ENCODE data around the gene PTPA. TPM values are rescaled to one million over a fixed set of nuclear protein-coding genes. Genes with fewer than 3 reads are reported as not detected.

Gene PTPA
- total RNA-seq, 1 donor from 2014 or later: 115 TPM

DNA sequence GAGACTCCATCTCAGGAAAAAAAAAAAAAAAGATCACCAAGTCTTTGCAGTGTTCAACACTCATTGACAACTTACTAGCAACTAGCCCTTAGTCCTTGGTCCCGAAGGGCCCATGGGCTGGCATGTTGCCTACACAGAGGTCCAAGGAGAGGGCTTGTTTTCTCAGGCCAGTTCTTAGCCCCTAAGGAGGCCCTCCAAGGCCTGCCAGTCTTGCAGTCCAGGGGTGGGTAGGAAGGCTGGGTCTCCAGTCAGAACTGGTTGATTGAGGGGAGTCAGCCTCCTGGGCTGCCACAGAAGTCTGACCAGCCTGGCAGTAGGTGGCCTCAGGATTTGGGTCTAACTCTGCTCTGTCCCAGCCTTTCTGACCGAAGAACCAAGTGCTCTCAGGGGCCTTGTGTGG is 34.1 kb downstream of the PTPA start:
- DNase-seq (no peak), ATAC-seq (no peak)
- H3K27ac ChIP-seq: peak overlapping the region; percentile 65
- no peak overlapping the region for H3K4me3 ChIP-seq
- peaks cover 34% of the 10 kb centered on the region for H3K36me3 ChIP-seq
- H3K4me1 ChIP-seq: peaks cover 67% of the 10 kb centered on the region
- intact Hi-C loops (cut with DNase I): no loop called here
- no peaks in the 10 kb centered on the region for H3K9me3 ChIP-seq
- TF ChIP-seq, protein P1, sequence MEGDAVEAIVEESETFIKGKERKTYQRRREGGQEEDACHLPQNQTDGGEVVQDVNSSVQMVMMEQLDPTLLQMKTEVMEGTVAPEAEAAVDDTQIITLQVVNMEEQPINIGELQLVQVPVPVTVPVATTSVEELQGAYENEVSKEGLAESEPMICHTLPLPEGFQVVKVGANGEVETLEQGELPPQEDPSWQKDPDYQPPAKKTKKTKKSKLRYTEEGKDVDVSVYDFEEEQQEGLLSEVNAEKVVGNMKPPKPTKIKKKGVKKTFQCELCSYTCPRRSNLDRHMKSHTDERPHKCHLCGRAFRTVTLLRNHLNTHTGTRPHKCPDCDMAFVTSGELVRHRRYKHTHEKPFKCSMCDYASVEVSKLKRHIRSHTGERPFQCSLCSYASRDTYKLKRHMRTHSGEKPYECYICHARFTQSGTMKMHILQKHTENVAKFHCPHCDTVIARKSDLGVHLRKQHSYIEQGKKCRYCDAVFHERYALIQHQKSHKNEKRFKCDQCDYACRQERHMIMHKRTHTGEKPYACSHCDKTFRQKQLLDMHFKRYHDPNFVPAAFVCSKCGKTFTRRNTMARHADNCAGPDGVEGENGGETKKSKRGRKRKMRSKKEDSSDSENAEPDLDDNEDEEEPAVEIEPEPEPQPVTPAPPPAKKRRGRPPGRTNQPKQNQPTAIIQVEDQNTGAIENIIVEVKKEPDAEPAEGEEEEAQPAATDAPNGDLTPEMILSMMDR (IDR thresholded peaks at IDR 0.05): no peak
- H3K27me3 ChIP-seq: no peaks in the 10 kb centered on the region

DNA sequence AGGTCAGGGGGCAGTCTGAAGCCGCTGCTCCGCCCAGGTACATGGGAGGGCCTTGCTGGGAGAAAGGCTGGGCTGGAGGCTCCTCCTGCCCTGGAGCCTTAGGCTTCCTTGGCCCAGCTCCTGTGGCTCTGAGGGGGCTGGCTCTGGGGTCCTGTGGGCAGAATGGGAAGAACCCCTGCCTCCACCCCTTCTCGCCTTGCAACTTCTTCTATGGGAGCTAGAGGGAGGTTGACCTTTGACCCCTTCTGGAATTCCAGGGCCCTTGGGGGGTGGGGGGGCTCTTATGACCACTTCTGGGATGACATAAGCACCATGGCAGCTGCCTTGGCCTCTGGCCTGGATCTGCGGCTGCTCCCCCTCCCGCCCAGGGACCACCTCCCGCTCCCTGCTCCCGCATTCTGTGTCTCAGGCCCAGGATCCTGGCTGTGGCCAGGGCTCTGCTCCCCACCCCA is 34.7 kb downstream of the PTPA start:
- ATAC-seq: no peak

DNA sequence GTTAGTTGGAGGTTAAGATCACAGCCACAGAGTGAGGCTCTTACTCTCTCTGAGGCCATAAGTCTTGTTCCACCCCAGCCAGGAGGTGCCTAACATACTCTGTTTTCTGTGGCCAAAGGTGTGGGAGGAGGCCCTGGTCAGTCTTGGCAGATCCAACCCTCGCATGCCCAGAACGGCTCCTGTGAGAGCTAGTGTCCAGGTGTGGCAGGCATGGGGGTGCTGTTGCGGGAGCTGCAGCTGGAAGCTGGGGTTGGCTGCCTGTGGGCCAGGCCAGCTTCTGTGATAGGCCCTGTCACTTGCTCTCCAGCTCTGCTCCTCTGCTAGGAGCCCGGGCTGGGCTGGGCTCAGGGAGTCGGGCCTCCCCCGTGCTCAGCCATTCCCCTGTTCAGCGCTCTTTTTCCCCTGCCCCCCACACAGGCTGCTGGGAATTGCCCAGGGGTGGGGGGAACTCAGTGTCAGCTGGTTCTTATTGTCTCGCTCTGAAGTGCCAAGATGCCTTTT is 35.3 kb downstream of the PTPA start:
- H3K4me3 ChIP-seq: no peak overlapping the region
- peaks cover 55% of the 10 kb centered on the region for H3K4me1 ChIP-seq
- intact Hi-C loops (cut with DNase I): no loop called here
- H3K9me3 ChIP-seq: no peaks in the 10 kb centered on the region
- H3K36me3 ChIP-seq: peaks cover 34% of the 10 kb centered on the region
- DNase-seq: no peak
- no peaks in the 10 kb centered on the region for H3K27me3 ChIP-seq
- ATAC-seq: no peak
- H3K27ac ChIP-seq: peak overlapping the region; percentile 65
- TF ChIP-seq, protein P1 (IDR thresholded peaks at IDR 0.05): no peak

More for the DNA sequence above, 34.7 kb downstream of the PTPA start:
- Histone ChIP-seq H3K36me3 (peaks cover 34% of the 10 kb centered on the region), H3K4me1 (peaks cover 61% of the 10 kb centered on the region), H3K27ac (peak overlapping the region; percentile 65), H3K9me3 (no peaks in the 10 kb centered on the region), H3K4me3 (no peak overlapping the region), H3K27me3 (no peaks in the 10 kb centered on the region)
- no peak for DNase-seq
- TF ChIP-seq, protein P1 (IDR thresholded peaks at IDR 0.05): no peak
- intact Hi-C loops (cut with DNase I): no loop called here

DNA sequence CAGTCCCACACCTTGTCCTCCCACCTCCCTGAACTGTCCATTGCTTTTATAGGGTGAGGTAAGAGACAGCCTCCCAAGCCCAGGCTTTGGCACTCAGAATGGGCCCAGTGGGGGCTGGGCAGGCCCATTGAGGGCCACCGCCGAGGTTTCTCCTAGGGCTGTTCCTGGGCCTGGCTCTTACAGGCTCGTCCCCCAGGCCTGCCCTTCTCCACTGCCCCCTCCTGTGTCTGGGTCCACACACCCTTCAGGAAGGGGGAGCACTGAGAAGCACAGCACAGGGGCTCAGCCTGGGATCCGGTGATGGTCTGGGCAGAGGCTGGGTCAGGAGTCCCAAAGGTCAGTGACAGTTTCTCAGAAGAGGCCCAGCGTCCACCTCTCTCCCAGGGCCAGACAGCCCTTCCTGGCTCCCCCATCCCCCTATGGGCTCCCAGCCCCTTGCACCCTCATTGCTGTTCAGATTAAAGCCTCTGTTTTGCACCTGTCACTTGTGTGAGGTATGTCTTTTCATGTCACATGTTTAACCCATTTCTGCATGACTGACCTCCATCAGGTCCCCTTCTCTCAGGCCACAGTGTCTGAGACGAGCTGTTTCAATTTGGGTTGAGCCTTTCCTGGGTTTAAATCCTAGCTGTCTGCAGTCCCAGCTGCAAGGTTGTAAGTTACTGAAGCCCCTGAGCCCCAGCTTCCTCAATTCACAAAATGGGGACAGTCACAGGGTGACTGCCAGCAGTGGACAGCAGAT is 37.4 kb downstream of the PTPA start:
- peaks cover 26% of the 10 kb centered on the region for H3K36me3 ChIP-seq
- DNase-seq: no peak
- intact Hi-C loops (cut with DNase I): no loop called here
- no peak for ATAC-seq
- H3K9me3 ChIP-seq: no peaks in the 10 kb centered on the region
- TF ChIP-seq, protein P1 (IDR thresholded peaks at IDR 0.05): no peak
- no peak overlapping the region for H3K27ac ChIP-seq
- no peaks in the 10 kb centered on the region for H3K27me3 ChIP-seq
- peaks cover 33% of the 10 kb centered on the region for H3K4me1 ChIP-seq
- no peak overlapping the region for H3K4me3 ChIP-seq

DNA sequence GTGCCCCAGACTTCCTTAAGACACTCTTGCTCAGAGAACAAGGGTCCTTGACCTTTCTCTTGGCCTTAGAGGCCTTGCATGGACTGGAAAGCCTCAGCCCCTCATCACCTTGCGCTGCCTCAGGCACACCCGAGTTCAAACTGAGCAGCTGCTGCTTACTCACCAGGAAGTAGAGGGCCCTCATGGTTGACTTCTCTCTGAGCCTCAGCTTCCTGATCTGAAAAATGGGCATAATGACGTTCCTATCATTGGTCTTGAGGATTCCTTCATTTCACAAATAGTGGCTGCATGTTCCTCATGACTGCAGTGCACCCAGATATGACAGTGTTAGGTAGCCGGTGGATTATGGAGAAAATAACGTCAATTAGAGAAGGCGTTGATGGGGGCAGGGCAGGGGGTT is 38.2 kb downstream of the PTPA start:
- intact Hi-C loops (cut with DNase I): no loop called here
- Histone ChIP-seq H3K4me3 (no peak overlapping the region), H3K4me1 (peaks cover 25% of the 10 kb centered on the region), H3K36me3 (peaks cover 20% of the 10 kb centered on the region), H3K9me3 (no peaks in the 10 kb centered on the region), H3K27me3 (no peaks in the 10 kb centered on the region), H3K27ac (no peak overlapping the region)
- TF ChIP-seq, protein P1 (IDR thresholded peaks at IDR 0.05): no peak
- DNase-seq: no peak
- ATAC-seq: no peak
